Left lung (tissue), 10 donors: ENCODE data around the gene TMEM238L. TPM values are rescaled to one million over a fixed set of nuclear protein-coding genes. Genes with fewer than 3 reads are reported as not detected.

Source experiments
- ATAC-seq: fragments of 200-7000 bp; cut with Tn5 transposase; one replicate; pipeline ENCODE4 v1.9.1; 2020; ENCODE audit warnings: moderate library complexity
- DNase-seq, 4 donors: peaks; one replicate each; pipeline ENCODE4 v3.0.0-alpha.2; 2013 to 2020
- H3K27ac ChIP-seq, 2 donors: fragments of 200-600 bp; sonication (generic) in 1 of 2; one replicate each; pipeline versions ENCODE4 v1.5.0 to v1.8.0; 2020 to 2021
- H3K27me3 ChIP-seq, 2 donors: fragments of 200-600 bp; sonication (generic) in 1 of 2; one replicate each; pipeline versions ENCODE4 v1.5.0 to v1.8.0; 2020 to 2021
- H3K36me3 ChIP-seq, 2 donors: fragments of 200-600 bp; sonication (generic) in 1 of 2; one replicate each; pipeline versions ENCODE4 v1.5.0 to v1.8.0; 2020 to 2021
- H3K4me1 ChIP-seq, 2 donors: fragments of 200-600 bp; one replicate each; pipeline ENCODE4 v1.8.0; 2021
- H3K4me3 ChIP-seq, 2 donors: fragments of 200-600 bp; sonication (generic) in 1 of 2; one replicate each; pipeline versions ENCODE4 v1.5.0 to v1.8.0; 2020 to 2021; ENCODE audit warnings: mild to moderate bottlenecking in 1 of 2
- H3K9me3 ChIP-seq, 2 donors: fragments of 200-600 bp; sonication (generic) in 1 of 2; one replicate each; pipeline versions ENCODE4 v1.5.0 to v1.8.0; 2020 to 2021
- intact Hi-C, 2 donors: fragments of 100-400 bp; cut with DNase I; formaldehyde crosslinking; loops; one replicate each; pipeline versions ENCODE4 v1.11.2 to v1.14.2; 2022
- polyA plus RNA-seq, 6 donors: library from polyadenylated mRNA; unstranded; fragments of 120-200 nt; gene quantifications; one replicate each; pipeline ENCODE4 v1.2.1, GENCODE V29; 2013; ENCODE audit not compliant: insufficient read length in 6 of 6
- total RNA-seq, 2 donors: library from RNA; stranded (reverse); fragmentation: NEBNext Ultra II Directional; extraction: Animal tissue kit (Norgen Biotek cat#: 25700); gene quantifications; one replicate each; pipeline ENCODE4 v1.2.1, GENCODE V29; 2021
- TF ChIP-seq, protein P1 (sequence below), 2 donors: fragments of 200-600 bp; sonication (generic) in 1 of 2; IDR thresholded peaks; one replicate each; pipeline versions ENCODE4 v1.5.0 to v1.8.0; 2021; ENCODE audit warnings: antibody characterized with exemption in 2 of 2
- donor health status: DM: no; HTN: yes; CAD: no.
- donor health status: DM: no; HTN: no; CAD: no.

The TMEM238L gene
- total and polyA plus RNA-seq, 8 donors: 0.21 to 0.34 TPM; not detected in 6

DNA sequence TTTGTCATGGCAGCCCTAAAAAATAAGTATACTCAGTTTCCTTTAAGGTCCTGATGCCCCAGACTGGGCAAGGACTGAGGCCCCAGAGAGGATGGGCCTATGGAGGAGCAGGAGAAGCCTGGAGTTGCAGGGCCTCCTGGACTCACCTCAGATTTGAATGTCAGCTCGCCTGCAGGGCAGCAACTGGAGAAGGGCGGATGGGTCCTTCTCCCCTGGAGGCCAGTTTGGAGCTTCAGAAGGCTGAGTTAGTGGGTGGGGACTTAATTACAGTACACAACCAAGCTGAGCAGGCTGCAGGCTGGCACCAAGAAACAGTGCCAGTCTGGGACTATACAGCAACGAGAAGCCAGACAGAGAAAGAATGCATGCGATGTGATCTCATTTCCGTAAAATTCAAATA, 27.8 kb upstream of the TMEM238L start:
- DNase-seq (no peak), ATAC-seq (no peak)
- intact Hi-C loops: no loop called here
- TF ChIP-seq, protein P1, sequence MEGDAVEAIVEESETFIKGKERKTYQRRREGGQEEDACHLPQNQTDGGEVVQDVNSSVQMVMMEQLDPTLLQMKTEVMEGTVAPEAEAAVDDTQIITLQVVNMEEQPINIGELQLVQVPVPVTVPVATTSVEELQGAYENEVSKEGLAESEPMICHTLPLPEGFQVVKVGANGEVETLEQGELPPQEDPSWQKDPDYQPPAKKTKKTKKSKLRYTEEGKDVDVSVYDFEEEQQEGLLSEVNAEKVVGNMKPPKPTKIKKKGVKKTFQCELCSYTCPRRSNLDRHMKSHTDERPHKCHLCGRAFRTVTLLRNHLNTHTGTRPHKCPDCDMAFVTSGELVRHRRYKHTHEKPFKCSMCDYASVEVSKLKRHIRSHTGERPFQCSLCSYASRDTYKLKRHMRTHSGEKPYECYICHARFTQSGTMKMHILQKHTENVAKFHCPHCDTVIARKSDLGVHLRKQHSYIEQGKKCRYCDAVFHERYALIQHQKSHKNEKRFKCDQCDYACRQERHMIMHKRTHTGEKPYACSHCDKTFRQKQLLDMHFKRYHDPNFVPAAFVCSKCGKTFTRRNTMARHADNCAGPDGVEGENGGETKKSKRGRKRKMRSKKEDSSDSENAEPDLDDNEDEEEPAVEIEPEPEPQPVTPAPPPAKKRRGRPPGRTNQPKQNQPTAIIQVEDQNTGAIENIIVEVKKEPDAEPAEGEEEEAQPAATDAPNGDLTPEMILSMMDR (IDR thresholded peaks at IDR 0.05): no peak
- H3K4me1 ChIP-seq: no peaks in the 10 kb centered on the region
- no peak overlapping the region for H3K4me3 ChIP-seq
- no peaks in the 10 kb centered on the region for H3K36me3 ChIP-seq
- no peaks in the 10 kb centered on the region for H3K9me3 ChIP-seq
- no peaks in the 10 kb centered on the region for H3K27me3 ChIP-seq
- no peak overlapping the region for H3K27ac ChIP-seq

DNA sequence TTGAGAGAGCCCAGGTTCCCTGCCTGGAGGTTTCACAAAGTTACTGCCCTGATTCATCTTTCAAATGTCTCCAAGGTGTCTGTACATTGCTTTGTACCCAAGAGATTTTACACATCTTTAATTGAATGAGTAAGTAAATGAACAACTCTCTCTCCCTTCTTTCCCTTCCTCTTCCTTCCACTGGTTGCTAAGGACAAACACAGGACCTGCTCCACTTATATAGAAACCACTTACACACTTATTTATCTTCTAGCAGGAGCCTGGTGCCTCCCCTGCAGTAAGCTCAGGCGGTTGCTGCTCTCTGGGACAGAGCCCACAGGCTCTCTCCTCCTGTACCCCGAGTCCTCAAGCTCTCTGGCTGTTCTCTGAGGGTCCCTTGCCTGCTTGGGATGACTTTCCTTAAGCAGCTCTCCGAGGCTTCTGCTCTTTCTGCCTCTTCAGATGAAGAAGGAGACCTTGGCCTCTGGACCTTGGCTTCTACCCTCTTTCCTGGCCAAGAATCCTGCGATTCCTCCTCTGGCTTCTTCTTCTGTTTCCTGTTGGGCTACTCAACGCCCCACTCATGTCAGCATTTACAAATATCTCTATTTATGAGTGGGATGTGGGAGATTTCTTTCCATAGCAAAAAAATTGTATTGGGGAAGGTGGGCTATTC, 24.1 kb upstream of the TMEM238L start:
- TF ChIP-seq, protein P1 (IDR thresholded peaks at IDR 0.05): no peak
- Histone ChIP-seq H3K27ac (no peak overlapping the region), H3K4me3 (no peak overlapping the region), H3K36me3 (no peaks in the 10 kb centered on the region), H3K9me3 (no peaks in the 10 kb centered on the region), H3K4me1 (no peaks in the 10 kb centered on the region), H3K27me3 (no peaks in the 10 kb centered on the region)
- ATAC-seq (no peak), DNase-seq (no peak)
- intact Hi-C loops: no loop called here

DNA sequence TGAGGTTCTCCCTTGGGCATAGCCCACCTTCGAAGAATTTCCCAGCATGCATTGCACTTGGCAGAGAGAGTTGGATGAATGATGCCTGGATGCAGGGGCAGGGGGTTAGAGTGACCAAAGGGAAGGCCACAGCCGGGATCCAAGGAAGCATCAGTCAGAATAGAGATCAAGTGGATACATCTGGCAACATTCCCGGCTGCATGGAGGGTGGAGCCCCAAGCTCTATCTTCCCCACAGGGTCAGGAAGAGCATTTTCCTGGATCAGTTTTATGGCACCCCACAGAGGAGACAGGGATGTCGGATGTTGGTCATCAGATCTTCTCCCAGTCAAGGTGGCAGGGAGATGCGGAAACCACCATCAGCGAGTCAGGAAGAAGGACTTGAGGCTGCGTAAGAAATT, 21.0 kb upstream of the TMEM238L start:
- no peaks in the 10 kb centered on the region for H3K27me3 ChIP-seq
- H3K36me3 ChIP-seq: no peaks in the 10 kb centered on the region
- DNase-seq: no peak
- no peaks in the 10 kb centered on the region for H3K4me1 ChIP-seq
- intact Hi-C loops: no loop called here
- TF ChIP-seq, protein P1 (IDR thresholded peaks at IDR 0.05): no peak
- no peak for ATAC-seq
- H3K9me3 ChIP-seq: no peaks in the 10 kb centered on the region
- no peak overlapping the region for H3K27ac ChIP-seq
- H3K4me3 ChIP-seq: no peak overlapping the region

DNA sequence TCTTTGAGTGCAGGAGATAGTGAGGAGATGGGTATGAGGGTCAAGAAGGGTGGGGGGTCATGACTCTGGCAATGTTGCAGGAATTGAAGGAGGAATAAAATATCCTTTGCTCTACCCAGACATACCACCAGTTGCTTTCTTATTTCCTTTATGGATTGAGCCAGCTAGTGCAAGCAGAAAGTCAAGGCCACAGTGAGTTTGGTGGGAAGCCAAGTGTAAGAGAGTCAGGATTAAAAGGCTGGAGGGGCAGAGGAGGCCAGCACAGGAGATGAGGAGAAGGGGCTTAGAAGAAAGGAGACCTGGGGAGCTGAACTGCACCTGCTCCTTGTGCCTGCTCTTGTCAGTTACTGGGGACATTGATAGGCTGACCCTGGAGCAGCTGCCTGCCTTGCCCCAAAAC, 17.9 kb upstream of the TMEM238L start:
- Histone ChIP-seq H3K27me3 (no peaks in the 10 kb centered on the region), H3K4me3 (no peak overlapping the region), H3K4me1 (no peaks in the 10 kb centered on the region), H3K9me3 (no peaks in the 10 kb centered on the region), H3K27ac (no peak overlapping the region), H3K36me3 (no peaks in the 10 kb centered on the region)
- TF ChIP-seq, protein P1 (IDR thresholded peaks at IDR 0.05): no peak
- DNase-seq (no peak), ATAC-seq (no peak)
- intact Hi-C loops: no loop called here

DNA sequence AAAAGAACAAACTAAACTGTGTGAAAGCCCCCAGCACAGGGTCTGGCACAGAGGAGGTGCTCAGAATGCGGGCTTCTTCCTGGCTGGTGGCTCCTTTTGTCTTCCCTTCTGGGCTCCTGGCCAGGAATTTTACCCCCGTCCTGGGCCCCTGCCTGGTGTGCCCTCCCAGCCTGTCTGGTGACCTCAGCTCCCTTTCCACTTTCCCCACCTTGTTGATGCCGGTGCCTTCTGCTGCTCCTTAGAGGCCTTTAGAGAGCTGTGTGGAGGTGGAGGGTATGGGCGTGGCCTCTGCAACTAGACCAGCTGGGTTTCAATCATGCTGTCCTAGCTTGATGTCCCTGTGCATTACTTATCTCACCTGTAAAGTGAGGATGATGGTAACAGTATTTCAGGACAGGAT, 17.2 kb upstream of the TMEM238L start:
- Histone ChIP-seq H3K4me3 (no peak overlapping the region), H3K27me3 (no peaks in the 10 kb centered on the region), H3K4me1 (no peaks in the 10 kb centered on the region), H3K27ac (no peak overlapping the region), H3K9me3 (no peaks in the 10 kb centered on the region), H3K36me3 (no peaks in the 10 kb centered on the region)
- intact Hi-C loops: no loop called here
- ATAC-seq (no peak), DNase-seq (peak in 1 of 4 donors; percentile 23)
- TF ChIP-seq, protein P1 (IDR thresholded peaks at IDR 0.05): no peak
